Measurements from ENCODE around the gene CDC45. TPM values are rescaled to one million over a fixed set of nuclear protein-coding genes. Genes with fewer than 3 reads are reported as not detected.

The CDC45 gene
- total and polyA plus RNA-seq, 9 donors = 0.46 to 2.2 (median 1.1) TPM; not detected in 3

DNA sequence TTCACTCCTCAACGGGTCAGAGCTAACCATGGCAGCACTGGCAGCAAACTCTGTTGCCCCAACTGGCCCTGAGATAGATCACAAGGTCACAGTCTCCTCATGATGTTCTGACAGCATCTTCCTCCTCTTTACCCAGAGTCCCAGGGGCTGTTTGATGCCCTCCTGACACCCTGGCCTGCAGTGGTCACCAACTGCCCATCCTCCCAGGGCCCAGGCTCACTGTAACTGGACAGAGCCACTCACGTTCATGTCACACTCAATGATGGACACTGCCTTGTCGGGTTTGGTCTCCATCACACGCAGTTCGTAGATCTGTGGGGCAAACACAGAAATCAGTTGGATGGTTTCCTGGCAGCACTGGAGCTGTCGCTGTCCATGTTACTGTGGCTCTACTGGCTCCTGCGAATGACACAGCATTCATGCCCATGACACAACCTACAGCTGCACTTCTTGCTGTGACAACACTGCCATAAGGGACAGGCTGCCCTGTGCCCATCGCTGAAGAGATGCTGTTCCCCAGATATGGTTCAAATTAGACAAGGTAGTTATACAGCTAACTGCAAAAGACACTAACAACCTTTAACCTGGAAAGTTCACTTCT lies 21.8 kb upstream of the CDC45 start:
- Histone ChIP-seq H3K4me3 (no peak overlapping the region), H3K27me3 (no peaks in the 10 kb centered on the region), H3K36me3 (no peaks in the 10 kb centered on the region), H3K4me1 (ENCODE audit: insufficient read depth) (no peaks in the 10 kb centered on the region), H3K9me3 (no peaks in the 10 kb centered on the region), H3K27ac (no peak overlapping the region)
- no peak for TF ChIP-seq POLR2A (IDR thresholded peaks at IDR 0.05)
- TF ChIP-seq EP300 (IDR thresholded peaks at IDR 0.05) = no peak
- TF ChIP-seq, protein P1, sequence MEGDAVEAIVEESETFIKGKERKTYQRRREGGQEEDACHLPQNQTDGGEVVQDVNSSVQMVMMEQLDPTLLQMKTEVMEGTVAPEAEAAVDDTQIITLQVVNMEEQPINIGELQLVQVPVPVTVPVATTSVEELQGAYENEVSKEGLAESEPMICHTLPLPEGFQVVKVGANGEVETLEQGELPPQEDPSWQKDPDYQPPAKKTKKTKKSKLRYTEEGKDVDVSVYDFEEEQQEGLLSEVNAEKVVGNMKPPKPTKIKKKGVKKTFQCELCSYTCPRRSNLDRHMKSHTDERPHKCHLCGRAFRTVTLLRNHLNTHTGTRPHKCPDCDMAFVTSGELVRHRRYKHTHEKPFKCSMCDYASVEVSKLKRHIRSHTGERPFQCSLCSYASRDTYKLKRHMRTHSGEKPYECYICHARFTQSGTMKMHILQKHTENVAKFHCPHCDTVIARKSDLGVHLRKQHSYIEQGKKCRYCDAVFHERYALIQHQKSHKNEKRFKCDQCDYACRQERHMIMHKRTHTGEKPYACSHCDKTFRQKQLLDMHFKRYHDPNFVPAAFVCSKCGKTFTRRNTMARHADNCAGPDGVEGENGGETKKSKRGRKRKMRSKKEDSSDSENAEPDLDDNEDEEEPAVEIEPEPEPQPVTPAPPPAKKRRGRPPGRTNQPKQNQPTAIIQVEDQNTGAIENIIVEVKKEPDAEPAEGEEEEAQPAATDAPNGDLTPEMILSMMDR (IDR thresholded peaks at IDR 0.05) = no peak
- 92 to 95% (median 94%) methylated on average over 8 of the region's 8 CpGs for WGBS, 3 donors
- no peak for DNase-seq
- intact Hi-C loops (cut with DNase I) = no loop called here

DNA sequence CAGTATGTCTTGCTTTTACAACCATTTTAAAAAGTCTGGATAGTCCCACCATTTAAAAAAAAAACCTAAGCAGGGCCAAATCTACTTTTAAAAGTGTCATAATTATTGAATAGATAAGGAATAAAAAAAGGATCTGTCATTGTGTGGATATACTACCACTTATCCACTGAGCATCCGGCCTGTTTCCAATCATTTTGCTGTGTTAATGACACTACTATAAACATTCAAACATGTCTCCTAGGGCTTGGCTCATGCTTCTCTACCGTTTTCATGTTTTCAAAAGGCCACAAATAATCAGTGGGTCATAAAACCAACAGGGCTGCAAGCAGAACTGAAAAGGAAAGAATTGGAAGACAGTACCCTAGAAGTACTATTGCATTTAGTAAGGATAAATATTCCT lies 19.7 kb upstream of the CDC45 start:
- intact Hi-C loops (cut with DNase I) = no loop called here
- no peaks in the 10 kb centered on the region for H3K36me3 ChIP-seq
- no peaks in the 10 kb centered on the region for H3K27me3 ChIP-seq
- TF ChIP-seq POLR2A (IDR thresholded peaks at IDR 0.05) (no peak), EP300 (IDR thresholded peaks at IDR 0.05) (no peak)
- TF ChIP-seq, protein P1 (IDR thresholded peaks at IDR 0.05) = no peak
- no peaks in the 10 kb centered on the region for H3K4me1 ChIP-seq (ENCODE audit: insufficient read depth)
- H3K27ac ChIP-seq = no peak overlapping the region
- no peak overlapping the region for H3K4me3 ChIP-seq
- no peaks in the 10 kb centered on the region for H3K9me3 ChIP-seq
- no peak for DNase-seq
- 45 to 67% (median 53%) methylated on average over 2 of the region's 2 CpGs for WGBS, 3 donors

DNA sequence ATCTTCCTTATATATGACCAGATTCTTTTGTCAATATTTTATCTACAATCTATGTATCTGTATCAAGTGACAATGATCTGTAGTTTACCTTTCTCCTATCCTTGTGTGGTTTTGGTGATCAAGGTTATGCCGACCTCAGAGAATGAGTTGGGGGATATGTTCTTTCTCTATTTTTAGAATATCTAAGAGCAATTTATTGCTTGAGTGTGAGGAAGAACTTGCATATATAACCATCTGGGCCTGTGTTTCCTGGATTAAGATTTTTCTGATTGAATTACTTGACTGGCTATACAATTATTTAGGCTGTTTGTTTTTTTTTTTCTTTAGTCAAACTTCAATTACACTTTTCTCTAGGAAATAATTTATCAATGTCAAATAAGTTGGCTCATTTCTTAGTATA lies 18.2 kb upstream of the CDC45 start:
- no peaks in the 10 kb centered on the region for H3K4me1 ChIP-seq (ENCODE audit: insufficient read depth)
- no peak for DNase-seq
- 78 to 84% (median 83%) methylated on average over 1 of the region's 1 CpG for WGBS, 3 donors
- TF ChIP-seq EP300 (IDR thresholded peaks at IDR 0.05) = no peak
- TF ChIP-seq, protein P1 (IDR thresholded peaks at IDR 0.05) = no peak
- no peak overlapping the region for H3K27ac ChIP-seq
- H3K36me3 ChIP-seq = no peaks in the 10 kb centered on the region
- intact Hi-C loops (cut with DNase I) = no loop called here
- no peaks in the 10 kb centered on the region for H3K9me3 ChIP-seq
- H3K4me3 ChIP-seq = no peak overlapping the region
- H3K27me3 ChIP-seq = no peaks in the 10 kb centered on the region

DNA sequence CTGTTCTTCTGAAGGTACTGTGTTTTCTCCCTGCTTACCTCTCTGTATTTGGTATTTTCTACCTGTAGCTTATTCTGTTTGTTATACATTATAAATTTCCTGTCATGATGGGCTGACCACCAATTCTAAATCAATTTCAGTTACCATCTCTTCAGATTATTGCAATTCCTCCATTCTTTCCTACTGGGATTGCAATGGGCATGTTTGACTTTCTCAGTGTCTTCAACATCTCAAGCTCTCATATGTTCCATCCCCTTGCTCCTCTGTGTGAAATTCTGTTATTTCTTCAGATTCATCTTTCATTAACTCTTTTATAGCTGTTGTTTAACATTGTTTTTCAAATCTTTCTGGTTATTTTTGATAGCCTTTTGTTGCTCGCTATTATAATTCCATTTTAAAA lies 16.7 kb upstream of the CDC45 start:
- no peaks in the 10 kb centered on the region for H3K4me1 ChIP-seq (ENCODE audit: insufficient read depth)
- TF ChIP-seq, protein P1 (IDR thresholded peaks at IDR 0.05) = no peak
- no peak for TF ChIP-seq EP300 (IDR thresholded peaks at IDR 0.05)
- no peak for TF ChIP-seq POLR2A (IDR thresholded peaks at IDR 0.05)
- no peak overlapping the region for H3K4me3 ChIP-seq
- intact Hi-C loops (cut with DNase I) = no loop called here
- no peak for DNase-seq
- no peak overlapping the region for H3K27ac ChIP-seq
- WGBS, 3 donors = 97 to 100% (median 99%) methylated on average over 1 of the region's 1 CpG
- no peaks in the 10 kb centered on the region for H3K9me3 ChIP-seq
- H3K36me3 ChIP-seq = no peaks in the 10 kb centered on the region
- no peaks in the 10 kb centered on the region for H3K27me3 ChIP-seq

All from ovary (tissue), 9 donors.